H1 (cell line): Measurements from ENCODE around the gene PAX4. TPM values are rescaled to one million over a fixed set of nuclear protein-coding genes. Genes with fewer than 3 reads are reported as not detected.

Experiments
- CTCF ChIA-PET: fragments of 300-600 bp; sonication (Branson Sonifier 250); formaldehyde crosslinking; loops from one replicate; lab custom pipeline; 2021; ENCODE audit not compliant: partially characterized antibody; lab: Charles Lee
- POLR2A ChIA-PET: fragments of 300-600 bp; sonication (Branson Sonifier 250); formaldehyde crosslinking; loops from one replicate; lab custom pipeline; 2021; ENCODE audit warnings: inconsistent platforms; ENCODE audit not compliant: partially characterized antibody; lab: Charles Lee
- DNase-seq, 2 experiments: peaks; one replicate each; pipeline versions ENCODE4 v3.0.0 to v3.0.0-alpha.2; 2010 to 2022; ENCODE audit warnings: low spot score in 2 of 2, low read depth in 1 of 2, mixed read lengths in 1 of 2
- FAIRE-seq: peaks from 2 replicates; lab custom pipeline; 2011; peaks lifted over from hg19 to GRCh38; lab: Jason Lieb, UNC
- H2AFZ ChIP-seq: 2 replicates; pipeline ENCODE4 v1.8.1; 2012; ENCODE audit warnings: low read length, inconsistent platforms
- H2AK5ac ChIP-seq: 2 replicates; pipeline ENCODE4 v1.6.1; 2013; ENCODE audit warnings: low read depth, low read length
- H2BK120ac ChIP-seq: replicated peaks from 2 replicates; pipeline ENCODE3; 2013; ENCODE audit warnings: low read depth, low read length, inconsistent platforms
- H2BK12ac ChIP-seq: 2 replicates; pipeline ENCODE4 v1.6.1; 2013; ENCODE audit warnings: low read depth, low read length
- H2BK15ac ChIP-seq: 2 replicates; pipeline ENCODE4 v1.6.1; 2013; ENCODE audit warnings: low read length
- H2BK20ac ChIP-seq: 2 replicates; pipeline ENCODE4 v1.6.1; 2013; ENCODE audit warnings: low read length
- H2BK5ac ChIP-seq: 2 replicates; pipeline ENCODE4 v1.6.1; 2013; ENCODE audit warnings: low read depth, low read length
- H3K14ac ChIP-seq: 2 replicates; pipeline ENCODE4 v1.6.1; 2013; ENCODE audit warnings: inconsistent platforms; ENCODE audit not compliant: insufficient read length
- H3K18ac ChIP-seq: 2 replicates; pipeline ENCODE4 v1.6.1; 2013; ENCODE audit warnings: low read length; ENCODE audit errors: extremely low read depth
- H3K23ac ChIP-seq: 2 replicates; pipeline ENCODE4 v1.6.1; 2013; ENCODE audit warnings: inconsistent platforms; ENCODE audit not compliant: insufficient read length
- H3K23me2 ChIP-seq: 2 replicates; pipeline ENCODE4 v1.6.1; 2013; ENCODE audit warnings: low read depth, low read length
- H3K27ac ChIP-seq: 2 replicates; pipeline ENCODE4 v1.6.1; 2011; ENCODE audit warnings: low read depth, low read length, inconsistent platforms
- H3K27me3 ChIP-seq, 4 experiments: replicated peaks in 1 of 4; 1 replicate in 1 of 4; 2 replicates in 3 of 4; pipeline versions ENCODE4 v1.6.1 to v1.8.1; 2011 to 2013; ENCODE audit warnings: low read length in 3 of 4, mild to moderate bottlenecking in 3 of 4, inconsistent platforms in 2 of 4, mixed read lengths in 2 of 4, moderate library complexity in 1 of 4; ENCODE audit not compliant: control insufficient read depth in 3 of 4, insufficient read depth in 3 of 4; ENCODE audit errors: extremely low read depth in 1 of 4
- H3K36me3 ChIP-seq, 4 experiments: 2 replicates each; pipeline versions ENCODE4 v1.6.1 to v1.8.1; 2011 to 2013; ENCODE audit warnings: mild to moderate bottlenecking in 4 of 4, low read length in 3 of 4, moderate library complexity in 2 of 4, control low read depth in 1 of 4, inconsistent platforms in 1 of 4; ENCODE audit not compliant: insufficient read depth in 4 of 4, control insufficient read depth in 2 of 4
- H3K4ac ChIP-seq: replicated peaks from 2 replicates; pipeline ENCODE3; 2013; ENCODE audit warnings: low read length, low read depth, mixed read lengths, inconsistent platforms; ENCODE audit not compliant: insufficient read length
- H3K4me1 ChIP-seq, 4 experiments: replicated peaks in 1 of 4; 1 replicate in 1 of 4; 2 replicates in 3 of 4; pipeline versions ENCODE4 v1.6.1 to v1.8.1; 2011 to 2013; ENCODE audit warnings: low read length in 3 of 4, inconsistent platforms in 2 of 4, mixed read lengths in 1 of 4; ENCODE audit not compliant: insufficient read depth in 4 of 4, control insufficient read depth in 3 of 4
- H3K4me2 ChIP-seq, 2 experiments: 2 replicates each; pipeline versions ENCODE4 v1.6.1 to v1.8.1; 2011 to 2013; ENCODE audit warnings: low read depth in 2 of 2, low read length in 2 of 2, control low read depth in 1 of 2, inconsistent platforms in 1 of 2, mild to moderate bottlenecking in 1 of 2; ENCODE audit not compliant: insufficient read depth in 1 of 2
- H3K4me3 ChIP-seq, 4 experiments: fragments of 200-600, 300-600 bp in 1 of 4; sonication (generic), shearing (Covaris generic), sonication (Bioruptor Twin) in 1 of 4; 2 replicates each; pipeline versions ENCODE4 v1.5.1 to v1.8.1; 2011 to 2016; ENCODE audit warnings: low read length in 4 of 4, low read depth in 3 of 4, control low read depth in 2 of 4, inconsistent platforms in 2 of 4, mild to moderate bottlenecking in 2 of 4, mixed read lengths in 1 of 4, moderate library complexity in 1 of 4; ENCODE audit not compliant: insufficient read depth in 2 of 4; ENCODE audit errors: extremely low read depth in 1 of 4
- H3K56ac ChIP-seq: replicated peaks from 2 replicates; pipeline ENCODE3; 2013; ENCODE audit warnings: low read depth, mild to moderate bottlenecking, mixed read lengths, low read length, inconsistent platforms; ENCODE audit not compliant: insufficient read length
- H3K79me1 ChIP-seq: 2 replicates; pipeline ENCODE4 v1.6.1; 2013; ENCODE audit warnings: low read depth, low read length, control low read depth
- H3K79me2 ChIP-seq, 2 experiments: 2 replicates each; pipeline versions ENCODE4 v1.6.1 to v1.8.1; 2012 to 2013; ENCODE audit warnings: low read length in 2 of 2, mild to moderate bottlenecking in 2 of 2, inconsistent platforms in 1 of 2; ENCODE audit not compliant: insufficient read depth in 2 of 2, control insufficient read depth in 1 of 2
- H3K9ac ChIP-seq, 4 experiments: replicated peaks in 1 of 4; 1 replicate in 1 of 4; 2 replicates in 3 of 4; pipeline versions ENCODE4 v1.6.1 to v1.8.1; 2011 to 2013; ENCODE audit warnings: low read depth in 3 of 4, low read length in 3 of 4, control low read depth in 2 of 4, mild to moderate bottlenecking in 2 of 4, moderate library complexity in 2 of 4, inconsistent platforms in 1 of 4; ENCODE audit errors: extremely low read depth in 1 of 4
- H3K9me3 ChIP-seq, 2 experiments: 2 replicates each; pipeline versions ENCODE4 v1.6.1 to v1.8.1; 2012 to 2013; ENCODE audit warnings: mild to moderate bottlenecking in 2 of 2, moderate library complexity in 2 of 2, control low read depth in 1 of 2, inconsistent platforms in 1 of 2, low read depth in 1 of 2, low read length in 1 of 2, mixed read lengths in 1 of 2; ENCODE audit not compliant: insufficient read depth in 2 of 2
- H4K20me1 ChIP-seq, 2 experiments: replicated peaks in 1 of 2; 2 replicates each; pipeline versions ENCODE3 to v1.8.1; 2011 to 2013; ENCODE audit warnings: inconsistent platforms in 2 of 2, low read length in 2 of 2, mild to moderate bottlenecking in 1 of 2; ENCODE audit not compliant: insufficient read depth in 2 of 2, control insufficient read depth in 1 of 2
- H4K5ac ChIP-seq: 2 replicates; pipeline ENCODE4 v1.6.1; 2013; ENCODE audit warnings: low read length, low read depth, mixed read lengths, inconsistent platforms; ENCODE audit not compliant: insufficient read length
- H4K8ac ChIP-seq: 2 replicates; pipeline ENCODE4 v1.8.0; 2013; ENCODE audit warnings: mild to moderate bottlenecking, moderate library complexity, low read length, inconsistent platforms; ENCODE audit not compliant: insufficient read depth; ENCODE audit errors: extremely low read depth
- H4K91ac ChIP-seq: replicated peaks from 2 replicates; pipeline ENCODE3; 2013; ENCODE audit warnings: low read length, mixed read lengths, inconsistent platforms; ENCODE audit not compliant: insufficient read length
- SP1 ChIP-seq: IDR thresholded peaks from 2 replicates; pipeline ENCODE4 v1.6.1; 2011; ENCODE audit warnings: low read depth, low read length
- YY1 ChIP-seq: IDR thresholded peaks from 2 replicates; pipeline ENCODE4 v1.6.1; 2011; ENCODE audit warnings: low read depth, mild to moderate bottlenecking, low read length
- WGBS, 2 experiments: shearing (Covaris generic) in 1 of 2; methylation state at CpG; one replicate each; pipeline versions ENCODE4 v1.1.6 to v1.1.7; 2013 to 2015; ENCODE audit warnings: low lambda C conversion rate in 2 of 2, mixed read lengths in 2 of 2, inconsistent platforms in 1 of 2, low coverage in 1 of 2, missing lambda C conversion rate in 1 of 2; ENCODE audit not compliant: insufficient replicate concordance in 2 of 2, insufficient coverage in 1 of 2, insufficient read length in 1 of 2; ENCODE audit errors: extremely low coverage in 1 of 2, missing lambda C conversion rate in 1 of 2; 5-methylcytosine and 5-hydroxymethylcytosine counted together
- polyA plus RNA-seq, 7 experiments: library from polyadenylated mRNA; depleted of rRNA in 3 of 7; stranded (reverse) in 5 of 7; unstranded in 2 of 7; fragments of >200 nt in 5 of 7; fragments of 200-250 nt in 2 of 7; gene quantifications; 1 replicate in 5 of 7; 2 replicates in 1 of 7; 4 replicates in 1 of 7; pipeline versions ENCODE4 v1.2.1 to v1.2.3, GENCODE V29; 2011 to 2013; ENCODE audit warnings: missing spikeins in 2 of 7, mixed read lengths in 2 of 7
- total RNA-seq: library from RNA; stranded (reverse); fragmentation: NEBNext Ultra II Directional; extraction: Animal tissue kit (Norgen Biotek cat#: 25700); gene quantifications from 2 replicates; pipeline ENCODE4 v1.2.1, GENCODE V29; 2021

Gene PAX4
- total and polyA plus RNA-seq, 2 of the 8 experiments (the other 6 are each of a cell fraction or from before 2014, with no cell fraction given): 0.20 TPM; not detected in 1

- Histone ChIP-seq H2BK5ac (no peak overlapping the region), H3K4me1 (peaks cover 0 to 3% (median 1%) of the 10 kb centered on the region in 4 experiments; a peak in 2 of 7 replicates), H3K4me2 (peak overlapping the region in 1 of 2 experiments; percentile 44; a peak in 2 of 4 replicates), H3K36me3 (no peaks in the 10 kb centered on the region), H3K79me1 (no peaks in the 10 kb centered on the region), H3K18ac (peak overlapping the region; percentile 51; the same call in 1 of the 2 replicates), H2BK20ac (no peak overlapping the region), H2AK5ac (no peak overlapping the region), H3K79me2 (no peaks in the 10 kb centered on the region), H3K23ac (no peak overlapping the region), H4K8ac (no peak overlapping the region), H3K27ac (no peak overlapping the region), H2BK12ac (no peak overlapping the region), H3K27me3 (no peaks in the 10 kb centered on the region; a peak in 1 of 7 replicates), H3K56ac (no peak overlapping the region), H3K14ac (no peak overlapping the region), H3K4me3 (no peak overlapping the region), H2BK120ac (no peak overlapping the region), H2AFZ (peak overlapping the region; percentile 87; the same call in 1 of the 2 replicates), H4K20me1 (no peaks in the 10 kb centered on the region), H3K9ac (no peak overlapping the region), H3K4ac (no peak overlapping the region), H4K5ac (no peak overlapping the region), H3K9me3 (no peaks in the 10 kb centered on the region), H3K23me2 (no peaks in the 10 kb centered on the region), H2BK15ac (no peak overlapping the region), H4K91ac (no peak overlapping the region)
- DNase-seq (no peak), FAIRE-seq (no peak)
- CTCF ChIA-PET: interaction anchor here (0.6 to 4.7 kb wide), 8 partner anchors 9 to 207 kb away, joined by 3 to 33 read pairs (median 4); partner anchors contain the start of genes ARF5, GCC1 and PAX4
- 87% methylated on average over 3 of the region's 3 CpGs; no CpG with 5 or more reads in 1 of the 2 experiments for WGBS, 2 experiments
- TF ChIP-seq YY1 (peak; percentile 61; the same call in 1 of the 2 replicates), SP1 (no peak)
- POLR2A ChIA-PET: interaction anchor here (2.2 kb wide), 1 partner anchor 19 kb away, joined by 5 read pairs; no protein-coding TSS in a partner anchor
Measured at GRCh38 chr7:127600885-127601284, 17.1 kb downstream of the PAX4 start.
